Activated effector memory CD4-positive, alpha-beta T cell treated with anti-CD3 and anti-CD28 coated beads, Interleukin-2, amount 50 U/mL, for 16 hours (primary cell): Measurements from ENCODE around the gene GIMD1.
"Not testable (repeated sequence)": the region's sequence is repeated elsewhere in the genome, so short reads cannot be mapped to it uniquely, and the experiment has no call there.

Source experiments
- DNase-seq: peaks from one replicate; pipeline ENCODE4 v3.0.0-alpha.2; 2020

Gene GIMD1

GRCh38 chr4:106368678-106369077, at the start of gene GIMD1:
TSS of gene GIMD1 (minus strand) at chr4:106368778. CDS start at chr4:106367435, 1,343 bp downstream.
- no peak for DNase-seq

- no peak for DNase-seq
These were observed 45.8 kb upstream of the GIMD1 start for GRCh38 chr4:106414366-106414765.

GRCh38 chr4:106409901-106410889, 41.6 kb upstream of the GIMD1 start:
- DNase-seq, result no peak

GRCh38 chr4:106408004-106408403, 39.4 kb upstream of the GIMD1 start:
- DNase-seq, result not testable (repeated sequence)

- no peak for DNase-seq
These were observed 32.6 kb upstream of the GIMD1 start for GRCh38 chr4:106401157-106401556.

- DNase-seq, result not testable (repeated sequence)
These were observed 30.3 kb upstream of the GIMD1 start for GRCh38 chr4:106398898-106399297.

GRCh38 chr4:106395582-106395981, 27.0 kb upstream of the GIMD1 start:
- no peak for DNase-seq

GRCh38 chr4:106385853-106386393, 17.3 kb upstream of the GIMD1 start:
- DNase-seq, result no peak

GRCh38 chr4:106384878-106385277, 16.3 kb upstream of the GIMD1 start:
- no peak for DNase-seq

- no peak for DNase-seq
These were observed 11.6 kb upstream of the GIMD1 start for GRCh38 chr4:106380179-106380578.

- no peak for DNase-seq
These were observed 4.4 kb upstream of the GIMD1 start for GRCh38 chr4:106373026-106373425.

- no peak for DNase-seq
These were observed 2.6 kb upstream of the GIMD1 start for GRCh38 chr4:106371161-106371560.

GRCh38 chr4:106370214-106370613, 1.6 kb upstream of the GIMD1 start:
- DNase-seq, result no peak

GRCh38 chr4:106369456-106370060, 980 bp upstream of the GIMD1 start:
- DNase-seq, result no peak

GRCh38 chr4:106367072-106367471, 1.5 kb downstream of the GIMD1 start:
- no peak for DNase-seq

GRCh38 chr4:106366026-106366425, 2.6 kb downstream of the GIMD1 start:
- no peak for DNase-seq

- no peak for DNase-seq
These were observed 3.0 kb downstream of the GIMD1 start for GRCh38 chr4:106365613-106366012.

GRCh38 chr4:106364282-106364681, 4.3 kb downstream of the GIMD1 start:
- DNase-seq, result no peak

- no peak for DNase-seq
These were observed 6.3 kb downstream of the GIMD1 start for GRCh38 chr4:106362086-106362825.

GRCh38 chr4:106358899-106359298, 9.7 kb downstream of the GIMD1 start:
- no peak for DNase-seq

GRCh38 chr4:106355193-106355592, 13.4 kb downstream of the GIMD1 start:
- no peak for DNase-seq

- no peak for DNase-seq
These were observed 14.8 kb downstream of the GIMD1 start for GRCh38 chr4:106353786-106354185.

- no peak for DNase-seq
These were observed 17.6 kb downstream of the GIMD1 start for GRCh38 chr4:106351016-106351415.
